OCI-LY1 (cell line): ENCODE results near the gene GRK1.

Experiments used
- CTCF ChIP-seq: fragments of 200-600 bp; sonication (generic), shearing (Covaris generic); IDR thresholded peaks from 2 replicates; pipeline ENCODE4 v1.5.1; 2017; ENCODE audit warnings: mild to moderate bottlenecking, antibody characterized with exemption, low read length, moderate library complexity, mixed read lengths
- EZH2 ChIP-seq: fragments of 200-600 bp; sonication (generic), shearing (Covaris generic); IDR thresholded peaks from 2 replicates; pipeline ENCODE4 v1.8.0; 2017; ENCODE audit warnings: borderline replicate concordance, mixed run types, mild to moderate bottlenecking, antibody characterized with exemption, low read length, moderate library complexity, mixed read lengths

DNA sequence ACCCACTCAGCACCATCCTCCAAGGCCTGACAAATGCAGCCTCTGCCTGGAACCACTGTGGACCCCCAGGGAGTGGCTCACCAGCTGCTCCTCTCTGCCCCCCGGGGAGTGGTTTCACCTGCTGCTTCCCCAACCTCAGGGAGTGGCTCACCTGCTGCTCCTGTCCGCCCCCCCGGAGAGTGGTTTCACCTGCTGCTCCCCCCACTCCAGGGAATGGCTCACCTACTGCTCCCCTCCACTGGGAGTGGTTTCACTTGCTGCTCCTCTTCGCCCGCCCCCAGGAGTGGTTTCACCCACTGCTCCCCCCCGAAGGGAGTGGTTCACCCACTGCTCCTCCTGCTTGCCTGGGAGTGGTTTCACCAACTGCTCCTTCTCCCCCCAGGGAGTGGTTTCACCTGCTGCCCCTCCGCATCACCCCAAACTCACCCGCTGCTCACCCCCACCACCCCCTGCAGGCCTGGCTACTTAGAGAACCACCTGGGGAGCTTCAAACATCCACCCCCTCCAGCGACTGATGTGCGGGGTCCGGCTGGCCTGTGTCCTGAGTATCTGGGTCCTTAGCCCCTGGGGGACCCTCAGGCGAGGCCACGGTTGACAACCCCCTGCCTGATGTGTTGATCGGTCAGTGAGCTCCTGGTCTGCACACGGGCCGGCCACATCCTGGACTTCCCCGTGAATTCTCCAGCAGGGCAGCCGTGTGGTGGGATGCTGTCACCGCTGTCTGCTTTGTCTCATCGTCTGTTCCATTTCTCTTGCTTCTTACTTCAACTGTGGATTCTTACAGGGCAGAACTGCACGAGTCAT lies 77.4 kb downstream of the GRK1 start:
- no peak for TF ChIP-seq CTCF
- TF ChIP-seq EZH2, result no peak
